ENCODE data around the gene MNS1. TPM values are rescaled to one million over a fixed set of nuclear protein-coding genes. Genes with fewer than 3 reads are reported as not detected.
"Not testable (repeated sequence)": the region's sequence is repeated elsewhere in the genome, so short reads cannot be mapped to it uniquely, and the experiment has no call there.

Gene MNS1
- total RNA-seq, 1 donor from 2014 or later, result 0.86 TPM

DNA sequence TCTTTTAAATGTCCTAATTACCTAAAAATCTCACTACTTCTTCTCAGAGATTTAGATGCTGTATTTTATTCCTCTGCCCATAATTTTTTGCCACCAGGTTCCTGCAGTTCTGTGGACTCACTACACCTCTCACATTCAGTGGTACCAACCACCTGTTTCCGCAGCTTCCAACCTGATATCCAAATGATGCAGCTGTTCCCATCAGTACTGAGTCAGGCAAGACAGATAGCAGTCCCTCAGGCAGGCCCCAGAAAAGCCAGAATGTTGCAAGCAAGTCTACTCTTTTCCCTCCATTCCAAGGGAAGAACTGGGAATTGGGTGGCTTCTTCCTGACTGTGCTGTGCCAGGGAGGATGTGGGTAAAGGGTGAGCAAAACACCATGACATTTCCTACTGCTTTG, 39.0 kb downstream of the MNS1 start:
- Histone ChIP-seq H4K20me1 (ENCODE audit: insufficient read depth, low read length) (no peaks in the 10 kb centered on the region), H3K9ac (ENCODE audit: low read length) (no peak overlapping the region), H3K79me2 (ENCODE audit: insufficient read depth, low read length) (no peaks in the 10 kb centered on the region), H2AFZ (ENCODE audit: low read depth, low read length) (peak overlapping the region; percentile 11), H3K4me3 (ENCODE audit: insufficient read depth, low read depth, low read length) (no peak overlapping the region), H3K9me3 (ENCODE audit: insufficient read depth, low read depth, low read length) (no peaks in the 10 kb centered on the region), H3K4me2 (ENCODE audit: low read length) (no peak overlapping the region), H3K4me1 (ENCODE audit: insufficient read depth, low read length) (no peaks in the 10 kb centered on the region), H3K36me3 (ENCODE audit: insufficient read depth, low read length) (no peaks in the 10 kb centered on the region), H3K27me3 (ENCODE audit: insufficient read depth, low read length) (no peaks in the 10 kb centered on the region), H3K27ac (ENCODE audit: low read depth, low read length) (no peak overlapping the region)
- Mint-ChIP-seq H3K27me3 (ENCODE audit: low read depth, unreplicated experiment) (no peaks in the 10 kb centered on the region), H3K4me1 (ENCODE audit: low read depth, unreplicated experiment) (no peaks in the 10 kb centered on the region), H3K9me3 (ENCODE audit: unreplicated experiment) (no peaks in the 10 kb centered on the region), H3K27ac (ENCODE audit: unreplicated experiment) (no peak overlapping the region), H3K4me3 (ENCODE audit: unreplicated experiment) (no peak overlapping the region), H3K36me3 (ENCODE audit: low read depth, unreplicated experiment) (peaks cover 4% of the 10 kb centered on the region)
- DNase-seq (ENCODE audit: low read depth) (no peak), FAIRE-seq (no peak)
- TF ChIP-seq EZH2 (IDR thresholded peaks at IDR 0.05; ENCODE audit: insufficient read depth, low read length), result no peak
- TF ChIP-seq CTCF (IDR thresholded peaks at IDR 0.05; ENCODE audit: insufficient read depth, low read depth, low read length), result no peak

DNA sequence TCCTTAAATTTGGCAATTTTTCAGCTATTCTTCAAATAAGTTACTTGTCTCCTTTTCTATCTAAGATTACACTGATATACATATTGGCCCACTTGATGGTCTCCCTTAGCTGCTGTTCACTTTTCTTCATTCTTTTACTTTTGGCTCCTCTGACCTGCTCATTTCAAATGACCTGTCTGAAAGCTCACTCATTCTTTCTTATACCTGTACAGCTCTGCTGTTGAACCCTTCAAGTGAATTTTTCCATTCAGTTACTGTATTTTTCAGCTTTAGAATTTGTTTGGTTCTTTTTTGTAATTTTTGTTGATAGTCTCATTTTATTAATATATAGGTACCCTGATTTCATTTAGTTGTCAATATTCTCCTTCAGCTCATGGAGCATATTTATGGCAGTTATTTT, 39.7 kb downstream of the MNS1 start:
- Histone ChIP-seq H3K27ac (ENCODE audit: low read depth, low read length) (no peak overlapping the region), H3K79me2 (ENCODE audit: insufficient read depth, low read length) (no peaks in the 10 kb centered on the region), H3K27me3 (ENCODE audit: insufficient read depth, low read length) (no peaks in the 10 kb centered on the region), H3K4me3 (ENCODE audit: insufficient read depth, low read depth, low read length) (no peak overlapping the region), H3K9ac (ENCODE audit: low read length) (no peak overlapping the region), H2AFZ (ENCODE audit: low read depth, low read length) (no peak overlapping the region), H3K36me3 (ENCODE audit: insufficient read depth, low read length) (no peaks in the 10 kb centered on the region), H3K4me1 (ENCODE audit: insufficient read depth, low read length) (no peaks in the 10 kb centered on the region), H4K20me1 (ENCODE audit: insufficient read depth, low read length) (no peaks in the 10 kb centered on the region), H3K9me3 (ENCODE audit: insufficient read depth, low read depth, low read length) (no peaks in the 10 kb centered on the region), H3K4me2 (ENCODE audit: low read length) (no peak overlapping the region)
- no peak overlapping the region for H3K27ac Mint-ChIP-seq (ENCODE audit: unreplicated experiment)
- H3K27me3 Mint-ChIP-seq (ENCODE audit: low read depth, unreplicated experiment), result no peaks in the 10 kb centered on the region
- H3K36me3 Mint-ChIP-seq (ENCODE audit: low read depth, unreplicated experiment), result peaks cover 9% of the 10 kb centered on the region
- no peak overlapping the region for H3K4me3 Mint-ChIP-seq (ENCODE audit: unreplicated experiment)
- no peak for DNase-seq (ENCODE audit: low read depth)
- FAIRE-seq, result no peak
- TF ChIP-seq EZH2 (IDR thresholded peaks at IDR 0.05; ENCODE audit: insufficient read depth, low read length), result no peak
- TF ChIP-seq CTCF (IDR thresholded peaks at IDR 0.05; ENCODE audit: insufficient read depth, low read depth, low read length), result no peak
- no peaks in the 10 kb centered on the region for H3K9me3 Mint-ChIP-seq (ENCODE audit: unreplicated experiment)
- H3K4me1 Mint-ChIP-seq (ENCODE audit: low read depth, unreplicated experiment), result no peaks in the 10 kb centered on the region

GRCh38 chr15:56413114-56413733, 51.7 kb downstream of the MNS1 start:
- H2AFZ ChIP-seq (ENCODE audit: low read depth, low read length); H3K4me3 ChIP-seq (ENCODE audit: insufficient read depth, low read depth, low read length); H3K9ac ChIP-seq (ENCODE audit: low read length); H3K36me3 Mint-ChIP-seq (ENCODE audit: low read depth, unreplicated experiment); DNase-seq (ENCODE audit: low read depth); H3K4me1 ChIP-seq (ENCODE audit: insufficient read depth, low read length); H3K27ac ChIP-seq (ENCODE audit: low read depth, low read length); H3K4me3 Mint-ChIP-seq (ENCODE audit: unreplicated experiment); H3K27me3 Mint-ChIP-seq (ENCODE audit: low read depth, unreplicated experiment); H4K20me1 ChIP-seq (ENCODE audit: insufficient read depth, low read length); H3K9me3 ChIP-seq (ENCODE audit: insufficient read depth, low read depth, low read length); H3K27ac Mint-ChIP-seq (ENCODE audit: unreplicated experiment); H3K36me3 ChIP-seq (ENCODE audit: insufficient read depth, low read length); H3K9me3 Mint-ChIP-seq (ENCODE audit: unreplicated experiment); H3K4me2 ChIP-seq (ENCODE audit: low read length); H3K79me2 ChIP-seq (ENCODE audit: insufficient read depth, low read length); H3K27me3 ChIP-seq (ENCODE audit: insufficient read depth, low read length); FAIRE-seq; H3K4me1 Mint-ChIP-seq (ENCODE audit: low read depth, unreplicated experiment): not testable (repeated sequence)
